Measurements from ENCODE around the gene TSC22D2.

Gene TSC22D2

GRCh38 chr3:150409125-150409511 lies 1.0 kb downstream of the TSC22D2 start:
- H3K4me3 ChIP-seq (ENCODE audit: low read depth, low read length) = peak overlapping the region; percentile 89
- DNase-seq (ENCODE audit: low read depth) = no peak
- TF ChIP-seq MAX (IDR thresholded peaks at IDR 0.05; ENCODE audit: low read depth, low read length) = no peak
- TF ChIP-seq MYC (IDR thresholded peaks at IDR 0.05; ENCODE audit: low read depth, low read length) = no peak
- TF ChIP-seq CTCF (IDR thresholded peaks at IDR 0.05; ENCODE audit: low read depth, low read length) = no peak
- no peak for TF ChIP-seq POLR2A (IDR thresholded peaks at IDR 0.05; ENCODE audit: extremely low read depth, insufficient read length)

DNA sequence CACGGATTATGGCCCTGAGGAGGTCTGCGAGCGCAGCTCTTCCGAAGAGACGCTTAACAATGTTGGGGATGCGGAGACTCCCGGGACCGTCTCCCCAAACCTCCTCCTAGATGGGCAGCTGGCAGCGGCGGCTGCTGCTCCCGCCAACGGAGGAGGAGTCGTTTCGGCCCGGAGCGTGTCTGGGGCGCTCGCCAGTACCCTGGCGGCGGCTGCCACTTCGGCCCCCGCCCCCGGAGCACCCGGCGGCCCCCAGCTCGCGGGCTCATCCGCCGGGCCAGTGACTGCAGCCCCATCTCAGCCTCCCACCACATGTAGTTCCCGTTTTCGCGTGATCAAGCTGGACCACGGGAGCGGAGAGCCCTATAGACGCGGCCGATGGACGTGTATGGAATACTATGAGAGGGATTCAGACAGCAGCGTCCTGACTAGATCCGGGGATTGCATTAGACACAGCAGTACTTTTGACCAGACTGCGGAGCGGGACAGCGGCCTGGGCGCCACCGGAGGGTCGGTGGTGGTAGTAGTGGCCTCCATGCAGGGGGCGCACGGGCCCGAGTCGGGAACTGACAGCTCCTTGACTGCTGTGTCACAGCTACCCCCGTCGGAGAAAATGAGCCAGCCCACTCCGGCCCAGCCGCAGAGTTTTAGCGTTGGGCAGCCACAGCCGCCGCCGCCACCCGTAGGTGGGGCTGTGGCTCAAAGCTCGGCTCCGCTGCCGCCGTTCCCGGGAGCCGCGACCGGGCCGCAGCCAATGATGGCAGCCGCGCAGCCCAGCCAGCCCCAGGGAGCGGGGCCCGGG lies 1.6 kb downstream of the TSC22D2 start:
- peak; percentile 87 for DNase-seq (ENCODE audit: low read depth)
- H3K4me3 ChIP-seq (ENCODE audit: low read depth, low read length) = peak overlapping the region; percentile 89
- TF ChIP-seq POLR2A (IDR thresholded peaks at IDR 0.05; ENCODE audit: extremely low read depth, insufficient read length) (peak; percentile 15), CTCF (IDR thresholded peaks at IDR 0.05; ENCODE audit: low read depth, low read length) (peak; percentile 16), MAX (IDR thresholded peaks at IDR 0.05; ENCODE audit: low read depth, low read length) (no peak)

GRCh38 chr3:150410311-150411105 lies 2.4 kb downstream of the TSC22D2 start:
- TF ChIP-seq CTCF (IDR thresholded peaks at IDR 0.05; ENCODE audit: low read depth, low read length) (no peak), MYC (IDR thresholded peaks at IDR 0.05; ENCODE audit: low read depth, low read length) (peak; percentile 47; the same call in 1 of the 2 replicates), POLR2A (IDR thresholded peaks at IDR 0.05; ENCODE audit: extremely low read depth, insufficient read length) (no peak), MAX (IDR thresholded peaks at IDR 0.05; ENCODE audit: low read depth, low read length) (peak; percentile 46)
- H3K4me3 ChIP-seq (ENCODE audit: low read depth, low read length) = peak overlapping the region; percentile 89
- DNase-seq (ENCODE audit: low read depth) = peak; percentile 64

DNA sequence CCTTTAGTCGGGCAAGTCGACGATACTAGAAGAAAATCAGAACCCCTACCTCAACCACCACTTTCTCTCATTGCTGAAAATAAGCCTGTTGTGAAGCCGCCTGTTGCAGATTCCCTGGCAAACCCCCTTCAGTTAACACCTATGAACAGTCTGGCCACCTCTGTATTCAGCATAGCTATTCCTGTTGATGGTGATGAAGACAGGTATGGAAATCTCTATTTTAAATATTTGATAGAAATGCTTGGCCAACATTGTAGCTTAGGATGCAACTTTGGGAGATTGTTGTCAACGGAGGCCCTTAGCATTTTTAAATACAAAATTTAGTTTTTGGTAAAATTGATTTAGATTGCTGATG lies 3.0 kb downstream of the TSC22D2 start:
- H3K4me3 ChIP-seq (ENCODE audit: low read depth, low read length) = peak overlapping the region; percentile 89
- DNase-seq (ENCODE audit: low read depth) = no peak
- TF ChIP-seq MYC (IDR thresholded peaks at IDR 0.05; ENCODE audit: low read depth, low read length) = no peak
- TF ChIP-seq POLR2A (IDR thresholded peaks at IDR 0.05; ENCODE audit: extremely low read depth, insufficient read length) = no peak
- no peak for TF ChIP-seq MAX (IDR thresholded peaks at IDR 0.05; ENCODE audit: low read depth, low read length)
- TF ChIP-seq CTCF (IDR thresholded peaks at IDR 0.05; ENCODE audit: low read depth, low read length) = no peak

DNA sequence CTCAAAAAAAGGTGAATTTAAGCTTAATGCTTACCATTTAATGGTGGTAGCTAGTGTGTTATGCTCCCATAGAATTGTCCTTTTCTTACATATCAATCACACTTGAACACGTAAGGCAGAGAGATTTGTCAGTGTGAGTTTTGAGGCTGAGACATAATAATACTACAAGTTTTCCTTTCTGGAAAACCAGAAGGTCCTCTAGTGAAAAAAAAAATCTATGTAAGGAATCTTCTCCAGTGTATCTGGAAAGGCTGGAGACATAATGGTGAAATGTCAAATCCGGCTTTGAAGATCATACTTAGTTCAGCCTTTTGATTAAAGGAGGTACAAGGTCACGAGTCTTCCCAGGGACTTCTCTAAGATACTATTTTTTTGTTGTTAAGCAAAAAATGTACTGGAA lies 3.4 kb downstream of the TSC22D2 start:
- TF ChIP-seq MYC (IDR thresholded peaks at IDR 0.05; ENCODE audit: low read depth, low read length) = no peak
- no peak for DNase-seq (ENCODE audit: low read depth)
- H3K4me3 ChIP-seq (ENCODE audit: low read depth, low read length) = peak overlapping the region; percentile 89

GRCh38 chr3:150411976-150412375 lies 3.9 kb downstream of the TSC22D2 start:
- DNase-seq (ENCODE audit: low read depth) = peak; percentile 52
- no peak for TF ChIP-seq MAX (IDR thresholded peaks at IDR 0.05; ENCODE audit: low read depth, low read length)
- TF ChIP-seq MYC (IDR thresholded peaks at IDR 0.05; ENCODE audit: low read depth, low read length) = no peak
- TF ChIP-seq POLR2A (IDR thresholded peaks at IDR 0.05; ENCODE audit: extremely low read depth, insufficient read length) = no peak
- TF ChIP-seq CTCF (IDR thresholded peaks at IDR 0.05; ENCODE audit: low read depth, low read length) = no peak
- peak overlapping the region; percentile 89 for H3K4me3 ChIP-seq (ENCODE audit: low read depth, low read length)

Data from NB4 (cell line).